ENCODE data around the gene CCNB2. TPM values are rescaled to one million over a fixed set of nuclear protein-coding genes. Genes with fewer than 3 reads are reported as not detected.

CCNB2 gene
- total RNA-seq, 4 donors from 2014 or later, result 1.6 TPM; not detected in 3

DNA sequence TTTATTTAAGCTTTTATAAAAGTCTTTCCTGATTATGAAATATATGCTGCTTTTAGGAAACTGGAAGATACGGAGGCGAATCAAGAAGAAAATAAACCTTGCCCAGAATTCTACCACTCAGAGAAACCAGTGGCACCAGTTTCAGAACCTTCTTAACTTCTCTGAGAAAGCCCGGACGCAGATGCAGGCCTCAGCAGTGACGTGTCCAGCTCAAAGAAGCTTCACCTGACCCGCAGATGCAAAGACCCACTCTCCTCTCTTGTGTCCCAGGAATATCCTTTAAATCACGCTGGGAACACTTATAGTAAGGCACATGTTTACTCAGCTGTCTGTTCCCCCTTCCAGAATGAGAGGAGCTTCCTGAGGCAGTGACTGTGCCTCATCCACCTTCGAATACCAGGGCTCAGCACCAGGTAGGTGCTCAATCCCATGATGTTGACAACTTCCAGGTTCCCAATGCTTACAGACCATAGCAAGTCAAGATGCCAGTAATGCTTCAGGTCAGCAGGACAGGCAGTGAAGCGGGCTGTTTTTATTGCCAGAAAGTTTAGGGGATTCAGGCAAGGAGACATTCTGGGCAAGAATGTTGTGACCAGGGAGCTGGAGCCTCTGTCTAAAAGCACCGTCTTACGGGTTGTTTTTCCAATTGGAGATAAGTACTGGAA, 61.8 kb downstream of the CCNB2 start:
- Histone ChIP-seq H3K27ac (replicated peaks in 1 of 4) (no peak overlapping the region), H3K36me3 (peaks cover 6 to 56% (median 34%) of the 10 kb centered on the region in 4 donors), H3K4me3 (no peak overlapping the region), H3K4me1 (peaks cover 0 to 24% (median 17%) of the 10 kb centered on the region in 4 donors), H3K9me3 (no peaks in the 10 kb centered on the region), H3K27me3 (no peaks in the 10 kb centered on the region)
- 88% methylated on average over 10 of the region's 11 CpGs for WGBS
- DNase-seq (ENCODE audit: extremely low spot score), result no peak
- intact Hi-C loops (cut with DNase I), result no loop called here
- TF ChIP-seq POLR2A (IDR thresholded peaks at IDR 0.05; ENCODE audit: low read depth) (no peak), EP300 (IDR thresholded peaks at IDR 0.05) (no peak), POLR2AphosphoS5 (IDR thresholded peaks at IDR 0.05) (no peak), CTCF (IDR thresholded peaks at IDR 0.05) (no peak)

DNA sequence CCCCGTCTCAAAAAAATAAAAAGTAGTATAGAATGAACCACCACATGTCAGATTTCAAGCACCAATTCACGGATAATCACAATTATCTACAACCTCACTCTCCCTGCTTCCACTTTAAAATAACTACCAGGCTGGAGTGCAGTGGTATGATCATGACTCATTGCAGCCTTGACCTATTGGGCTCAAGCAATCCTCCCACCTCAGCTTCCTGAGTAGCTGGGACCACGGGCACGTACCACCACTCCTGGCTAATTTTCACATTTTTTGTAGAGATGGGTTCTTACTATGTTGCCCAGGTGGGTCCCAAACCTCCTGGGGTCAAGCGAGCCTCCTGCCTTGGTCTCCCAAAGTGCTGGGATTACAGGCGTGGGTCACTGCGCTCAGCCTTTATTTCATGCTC, 63.6 kb downstream of the CCNB2 start:
- intact Hi-C loops (cut with DNase I), result no loop called here
- Histone ChIP-seq H3K4me1 (peaks cover 0 to 24% (median 17%) of the 10 kb centered on the region in 4 donors), H3K9me3 (no peaks in the 10 kb centered on the region), H3K36me3 (peaks cover 0 to 54% (median 30%) of the 10 kb centered on the region in 4 donors), H3K27ac (replicated peaks in 1 of 4) (peak overlapping the region in 2 of 4 donors; percentile 58 to 59), H3K27me3 (no peaks in the 10 kb centered on the region), H3K4me3 (no peak overlapping the region)
- WGBS, result 90% methylated on average over 7 of the region's 7 CpGs
- no peak for TF ChIP-seq CTCF (IDR thresholded peaks at IDR 0.05)
- no peak for TF ChIP-seq EP300 (IDR thresholded peaks at IDR 0.05)
- no peak for TF ChIP-seq POLR2AphosphoS5 (IDR thresholded peaks at IDR 0.05)
- no peak for TF ChIP-seq POLR2A (IDR thresholded peaks at IDR 0.05; ENCODE audit: low read depth)
- DNase-seq (ENCODE audit: extremely low spot score), result no peak

GRCh38 chr15:59169251-59169708, 64.3 kb downstream of the CCNB2 start:
- DNase-seq (ENCODE audit: extremely low spot score), result no peak
- Histone ChIP-seq H3K4me3 (no peak overlapping the region), H3K27ac (replicated peaks in 1 of 4) (peak overlapping the region; percentile 56 to 60 (median 58)), H3K4me1 (peaks cover 0 to 24% (median 17%) of the 10 kb centered on the region in 4 donors), H3K9me3 (no peaks in the 10 kb centered on the region), H3K36me3 (peaks cover 0 to 59% (median 32%) of the 10 kb centered on the region in 4 donors), H3K27me3 (no peaks in the 10 kb centered on the region)
- WGBS, result 63% methylated on average over 3 of the region's 3 CpGs
- no peak for TF ChIP-seq CTCF (IDR thresholded peaks at IDR 0.05)
- TF ChIP-seq EP300 (IDR thresholded peaks at IDR 0.05), result no peak
- TF ChIP-seq POLR2A (IDR thresholded peaks at IDR 0.05; ENCODE audit: low read depth), result no peak
- no peak for TF ChIP-seq POLR2AphosphoS5 (IDR thresholded peaks at IDR 0.05)
- intact Hi-C loops (cut with DNase I), result no loop called here

- intact Hi-C loops (cut with DNase I), result loop anchor here (10.0 kb wide), 1 partner anchor 324 kb away; no protein-coding TSS in a partner anchor
- H3K4me3 ChIP-seq, result no peak overlapping the region
- peaks cover 6 to 28% (median 23%) of the 10 kb centered on the region in 4 donors for H3K4me1 ChIP-seq
- 68% methylated on average over 12 of the region's 12 CpGs for WGBS
- H3K36me3 ChIP-seq, result peaks cover 0 to 54% (median 26%) of the 10 kb centered on the region in 4 donors
- TF ChIP-seq CTCF (IDR thresholded peaks at IDR 0.05), result no peak
- TF ChIP-seq POLR2AphosphoS5 (IDR thresholded peaks at IDR 0.05), result peak in 1 of 2 donors; percentile 9
- TF ChIP-seq EP300 (IDR thresholded peaks at IDR 0.05), result no peak
- TF ChIP-seq POLR2A (IDR thresholded peaks at IDR 0.05; ENCODE audit: low read depth), result no peak
- H3K27ac ChIP-seq (replicated peaks in 1 of 4), result peak overlapping the region; percentile 56 to 60 (median 58)
- no peak for DNase-seq (ENCODE audit: extremely low spot score)
- no peaks in the 10 kb centered on the region for H3K9me3 ChIP-seq
- no peaks in the 10 kb centered on the region for H3K27me3 ChIP-seq
These were observed 65.5 kb downstream of the CCNB2 start for GRCh38 chr15:59170295-59171066.

Measured in esophagus muscularis mucosa (tissue), 4 donors.